Measurements from ENCODE around the gene WDR6. TPM values are rescaled to one million over a fixed set of nuclear protein-coding genes. Genes with fewer than 3 reads are reported as not detected.

The WDR6 gene, protein sequence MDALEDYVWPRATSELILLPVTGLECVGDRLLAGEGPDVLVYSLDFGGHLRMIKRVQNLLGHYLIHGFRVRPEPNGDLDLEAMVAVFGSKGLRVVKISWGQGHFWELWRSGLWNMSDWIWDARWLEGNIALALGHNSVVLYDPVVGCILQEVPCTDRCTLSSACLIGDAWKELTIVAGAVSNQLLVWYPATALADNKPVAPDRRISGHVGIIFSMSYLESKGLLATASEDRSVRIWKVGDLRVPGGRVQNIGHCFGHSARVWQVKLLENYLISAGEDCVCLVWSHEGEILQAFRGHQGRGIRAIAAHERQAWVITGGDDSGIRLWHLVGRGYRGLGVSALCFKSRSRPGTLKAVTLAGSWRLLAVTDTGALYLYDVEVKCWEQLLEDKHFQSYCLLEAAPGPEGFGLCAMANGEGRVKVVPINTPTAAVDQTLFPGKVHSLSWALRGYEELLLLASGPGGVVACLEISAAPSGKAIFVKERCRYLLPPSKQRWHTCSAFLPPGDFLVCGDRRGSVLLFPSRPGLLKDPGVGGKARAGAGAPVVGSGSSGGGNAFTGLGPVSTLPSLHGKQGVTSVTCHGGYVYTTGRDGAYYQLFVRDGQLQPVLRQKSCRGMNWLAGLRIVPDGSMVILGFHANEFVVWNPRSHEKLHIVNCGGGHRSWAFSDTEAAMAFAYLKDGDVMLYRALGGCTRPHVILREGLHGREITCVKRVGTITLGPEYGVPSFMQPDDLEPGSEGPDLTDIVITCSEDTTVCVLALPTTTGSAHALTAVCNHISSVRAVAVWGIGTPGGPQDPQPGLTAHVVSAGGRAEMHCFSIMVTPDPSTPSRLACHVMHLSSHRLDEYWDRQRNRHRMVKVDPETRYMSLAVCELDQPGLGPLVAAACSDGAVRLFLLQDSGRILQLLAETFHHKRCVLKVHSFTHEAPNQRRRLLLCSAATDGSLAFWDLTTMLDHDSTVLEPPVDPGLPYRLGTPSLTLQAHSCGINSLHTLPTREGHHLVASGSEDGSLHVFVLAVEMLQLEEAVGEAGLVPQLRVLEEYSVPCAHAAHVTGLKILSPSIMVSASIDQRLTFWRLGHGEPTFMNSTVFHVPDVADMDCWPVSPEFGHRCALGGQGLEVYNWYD
- total RNA-seq (ENCODE audit: low replicate concordance) = 131 and 215 TPM in 2 replicates

GRCh38 chr3:49007068-49007770 lies at the start of gene WDR6:
Gene WDR6 (plus strand): TSS chr3:49007391. CDS start chr3:49007432, 41 bp downstream.
- Histone ChIP-seq H3K27me3 (no peaks in the 10 kb centered on the region), H3F3A (ENCODE audit: low read depth) (peaks cover 14% of the 10 kb centered on the region), H4K20me1 (ENCODE audit: low read depth) (peaks cover 45% of the 10 kb centered on the region), H2AFZ (replicated peaks) (peak within 1 kb of the TSS; percentile 95), H3K4me3 (peak within 1 kb of the TSS; percentile 88), H3K79me2 (ENCODE audit: low read depth) (peaks cover 50% of the 10 kb centered on the region), H3K4me1 (peaks cover 13% of the 10 kb centered on the region), H3K9me3 (ENCODE audit: low read depth) (no peaks in the 10 kb centered on the region), H3K4me2 (peak within 1 kb of the TSS; percentile 96), H3K27ac (peak within 1 kb of the TSS; percentile 92), H3K36me3 (no peaks in the 10 kb centered on the region), H3K9ac (peak within 1 kb of the TSS; percentile 93)
- Mint-ChIP-seq H3K27ac (peak within 1 kb of the TSS; percentile 100), H3K36me3 (peaks cover 12% of the 10 kb centered on the region), H3K4me1 (peaks cover 19% of the 10 kb centered on the region), H3K27me3 (ENCODE audit: insufficient read depth, low read depth) (peaks cover 9% of the 10 kb centered on the region), H3K9me3 (peaks cover 3% of the 10 kb centered on the region), H3K4me3 (peak within 1 kb of the TSS; percentile 100)
- DNase-seq (ENCODE audit: low spot score) = peak; percentile 99
- TF ChIP-seq EZH2 (IDR thresholded peaks at IDR 0.05) (no peak), CTCF (IDR thresholded peaks at IDR 0.05) (peak; percentile 54), EZH2phosphoT487 (IDR thresholded peaks at IDR 0.05) (no peak)

GRCh38 chr3:48960841-48961413 lies 46.3 kb upstream of the WDR6 start:
- Histone ChIP-seq H3K4me2 (no peak overlapping the region), H3K4me1 (no peaks in the 10 kb centered on the region), H2AFZ (replicated peaks) (no peak overlapping the region), H4K20me1 (ENCODE audit: low read depth) (no peaks in the 10 kb centered on the region), H3K27me3 (no peaks in the 10 kb centered on the region), H3F3A (ENCODE audit: low read depth) (no peaks in the 10 kb centered on the region), H3K9me3 (ENCODE audit: low read depth) (no peaks in the 10 kb centered on the region), H3K36me3 (no peaks in the 10 kb centered on the region), H3K9ac (no peak overlapping the region), H3K27ac (no peak overlapping the region), H3K79me2 (ENCODE audit: low read depth) (peaks cover 10% of the 10 kb centered on the region), H3K4me3 (no peak overlapping the region)
- Mint-ChIP-seq H3K4me3 (no peak overlapping the region), H3K4me1 (no peaks in the 10 kb centered on the region), H3K27me3 (ENCODE audit: insufficient read depth, low read depth) (no peaks in the 10 kb centered on the region), H3K36me3 (peaks cover 21% of the 10 kb centered on the region), H3K27ac (no peak overlapping the region), H3K9me3 (no peaks in the 10 kb centered on the region)
- DNase-seq (ENCODE audit: low spot score) = no peak
- TF ChIP-seq EZH2phosphoT487 (IDR thresholded peaks at IDR 0.05) (no peak), EZH2 (IDR thresholded peaks at IDR 0.05) (no peak), CTCF (IDR thresholded peaks at IDR 0.05) (no peak)

- Histone ChIP-seq H2AFZ (replicated peaks) (no peak overlapping the region), H3K9me3 (ENCODE audit: low read depth) (no peaks in the 10 kb centered on the region), H3K4me3 (no peak overlapping the region), H3K9ac (no peak overlapping the region), H3K27ac (no peak overlapping the region), H3K36me3 (no peaks in the 10 kb centered on the region), H3K4me1 (no peaks in the 10 kb centered on the region), H3K4me2 (no peak overlapping the region), H3K79me2 (ENCODE audit: low read depth) (peaks cover under 1% of the 10 kb centered on the region), H3K27me3 (no peaks in the 10 kb centered on the region), H3F3A (ENCODE audit: low read depth) (no peaks in the 10 kb centered on the region), H4K20me1 (ENCODE audit: low read depth) (no peaks in the 10 kb centered on the region)
- Mint-ChIP-seq H3K36me3 (peaks cover 20% of the 10 kb centered on the region), H3K4me1 (no peaks in the 10 kb centered on the region), H3K4me3 (no peak overlapping the region), H3K27ac (peak overlapping the region; percentile 57), H3K27me3 (ENCODE audit: insufficient read depth, low read depth) (no peaks in the 10 kb centered on the region), H3K9me3 (no peaks in the 10 kb centered on the region)
- DNase-seq (ENCODE audit: low spot score) = no peak
- TF ChIP-seq CTCF (IDR thresholded peaks at IDR 0.05) = no peak
- TF ChIP-seq EZH2phosphoT487 (IDR thresholded peaks at IDR 0.05) = no peak
- TF ChIP-seq EZH2 (IDR thresholded peaks at IDR 0.05) = no peak
These were observed 44.9 kb upstream of the WDR6 start for GRCh38 chr3:48962340-48962739.

Data from neural progenitor cell (in vitro differentiated cells).